ENCODE results near the gene MIF4GD.

DNA sequence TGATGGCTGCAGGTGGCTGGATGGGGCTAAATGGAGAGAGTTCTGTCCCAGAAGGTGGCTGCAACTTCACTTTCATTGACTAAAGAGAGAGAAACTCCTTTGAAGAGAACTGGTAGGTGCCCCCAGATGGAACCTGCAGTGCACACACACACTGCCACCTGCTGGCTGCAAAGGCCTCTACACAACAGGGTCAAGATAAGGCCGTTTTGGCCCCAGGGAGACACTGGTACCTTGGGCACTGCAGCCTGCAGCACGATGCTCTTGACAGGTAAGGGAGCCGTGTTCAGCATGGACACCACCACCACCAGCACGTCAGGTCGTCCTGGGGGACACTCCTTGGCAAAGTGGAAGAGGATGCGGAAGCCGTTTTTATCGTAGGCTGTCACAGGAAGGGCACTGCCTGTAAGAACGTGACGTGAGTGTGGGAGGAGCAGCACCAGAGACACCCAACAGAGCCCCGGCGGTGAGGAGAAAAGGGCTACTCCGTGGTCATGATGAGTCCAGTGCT, 32.3 kb downstream of the MIF4GD start:
- TF ChIP-seq, protein P1, sequence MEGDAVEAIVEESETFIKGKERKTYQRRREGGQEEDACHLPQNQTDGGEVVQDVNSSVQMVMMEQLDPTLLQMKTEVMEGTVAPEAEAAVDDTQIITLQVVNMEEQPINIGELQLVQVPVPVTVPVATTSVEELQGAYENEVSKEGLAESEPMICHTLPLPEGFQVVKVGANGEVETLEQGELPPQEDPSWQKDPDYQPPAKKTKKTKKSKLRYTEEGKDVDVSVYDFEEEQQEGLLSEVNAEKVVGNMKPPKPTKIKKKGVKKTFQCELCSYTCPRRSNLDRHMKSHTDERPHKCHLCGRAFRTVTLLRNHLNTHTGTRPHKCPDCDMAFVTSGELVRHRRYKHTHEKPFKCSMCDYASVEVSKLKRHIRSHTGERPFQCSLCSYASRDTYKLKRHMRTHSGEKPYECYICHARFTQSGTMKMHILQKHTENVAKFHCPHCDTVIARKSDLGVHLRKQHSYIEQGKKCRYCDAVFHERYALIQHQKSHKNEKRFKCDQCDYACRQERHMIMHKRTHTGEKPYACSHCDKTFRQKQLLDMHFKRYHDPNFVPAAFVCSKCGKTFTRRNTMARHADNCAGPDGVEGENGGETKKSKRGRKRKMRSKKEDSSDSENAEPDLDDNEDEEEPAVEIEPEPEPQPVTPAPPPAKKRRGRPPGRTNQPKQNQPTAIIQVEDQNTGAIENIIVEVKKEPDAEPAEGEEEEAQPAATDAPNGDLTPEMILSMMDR (IDR thresholded peaks at IDR 0.05): peak; percentile 83
- TF ChIP-seq EZH2 (IDR thresholded peaks at IDR 0.05; ENCODE audit: borderline replicate concordance, insufficient read depth, low read depth, low read length, poor library complexity, severe bottlenecking): no peak

All from B cell (primary cell).